ENCODE measurements around the gene PITX1. TPM values are rescaled to one million over a fixed set of nuclear protein-coding genes. Genes with fewer than 3 reads are reported as not detected.

The PITX1 gene
- total RNA-seq, 1 experiment from 2014 or later = 173 TPM

DNA sequence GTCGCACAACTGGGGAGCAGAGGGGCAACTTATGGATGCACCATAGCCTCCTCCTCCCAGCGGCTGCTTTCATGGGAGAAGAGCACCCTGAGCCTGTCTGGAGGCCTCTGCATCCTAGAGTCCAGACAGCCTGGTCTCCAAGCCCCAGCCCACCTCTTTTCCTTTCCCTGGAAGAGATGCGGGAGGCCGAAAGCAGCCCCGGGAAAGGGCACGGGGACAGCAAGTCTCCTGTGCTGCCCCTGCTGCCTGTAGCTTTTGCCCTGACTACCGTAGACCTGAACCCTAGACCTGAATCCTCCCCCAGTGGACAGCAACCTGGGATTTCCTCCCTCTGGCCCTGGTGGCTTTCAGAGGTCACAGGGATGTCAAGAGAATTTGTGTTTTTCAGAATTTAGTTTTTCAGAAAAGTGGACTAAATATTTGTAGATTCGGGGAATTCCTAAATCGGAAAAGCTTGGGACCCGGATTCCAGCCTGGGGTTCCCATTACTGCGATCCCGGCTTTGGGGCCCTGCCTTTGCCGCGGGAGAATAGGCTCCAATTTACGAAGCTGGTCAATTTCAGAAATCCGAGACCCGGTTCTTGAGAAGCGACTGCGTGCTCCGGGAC lies 4.3 kb upstream of the PITX1 start:
- DNase-seq = no peak
- Histone ChIP-seq H3K9me2 (replicated peaks; ENCODE audit: insufficient read depth, low read length) (no peaks in the 10 kb centered on the region), H3K79me2 (ENCODE audit: low read length) (peaks cover 16% of the 10 kb centered on the region), H3K9me3 (ENCODE audit: low read length) (no peaks in the 10 kb centered on the region), H3K4me1 (ENCODE audit: low read length) (peaks cover 59% of the 10 kb centered on the region), H3K36me3 (ENCODE audit: insufficient read depth, low read length) (peaks cover 4% of the 10 kb centered on the region), H3K4me3 (ENCODE audit: low read length) (no peak overlapping the region), H4K20me1 (ENCODE audit: insufficient read depth, low read depth, low read length) (no peaks in the 10 kb centered on the region), H3K27ac (ENCODE audit: low read length) (no peak overlapping the region), H3K9ac (ENCODE audit: low read length) (no peak overlapping the region), H2AFZ (ENCODE audit: low read length) (no peak overlapping the region), H3K4me2 (ENCODE audit: low read depth, low read length, poor library complexity, severe bottlenecking) (no peak overlapping the region), H3K27me3 (ENCODE audit: low read length) (no peaks in the 10 kb centered on the region)

DNA sequence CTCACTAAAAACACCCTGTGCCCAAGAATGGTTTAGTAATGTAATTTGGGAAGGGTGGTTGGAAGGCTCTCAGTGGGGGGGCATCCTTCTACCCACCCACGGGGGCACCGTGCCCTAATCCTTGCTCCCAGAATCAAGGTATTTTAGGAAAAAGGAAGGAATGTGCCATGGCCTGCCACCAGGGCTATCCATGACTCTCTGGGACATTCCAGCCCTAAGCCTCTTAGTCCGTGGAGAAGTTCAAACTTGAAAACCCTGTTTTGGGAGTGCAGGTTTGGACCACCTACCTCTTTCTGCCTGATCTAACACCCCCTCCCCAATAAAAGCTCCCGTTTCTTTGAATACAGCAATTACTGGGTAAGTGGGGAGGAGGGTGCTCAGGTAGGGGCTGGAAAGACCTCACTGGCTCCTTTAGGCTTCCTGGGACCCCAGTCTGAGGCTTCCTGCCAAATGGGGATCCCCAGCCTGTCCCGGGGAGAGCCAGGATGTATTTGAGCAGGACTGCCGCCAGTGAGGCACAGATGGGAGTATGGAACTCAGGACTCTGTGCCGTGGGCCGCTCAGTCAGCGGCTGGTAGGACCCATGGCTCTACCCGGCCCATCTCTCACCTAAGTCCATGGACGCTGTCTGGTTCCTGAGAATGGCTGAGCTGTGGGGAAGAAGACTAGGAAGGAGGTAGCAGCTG lies 3.6 kb upstream of the PITX1 start:
- Histone ChIP-seq H3K9ac (ENCODE audit: low read length) (peak overlapping the region; percentile 97), H3K4me2 (ENCODE audit: low read depth, low read length, poor library complexity, severe bottlenecking) (no peak overlapping the region), H2AFZ (ENCODE audit: low read length) (no peak overlapping the region), H3K27ac (ENCODE audit: low read length) (peak overlapping the region; percentile 99), H3K4me1 (ENCODE audit: low read length) (peaks cover 53% of the 10 kb centered on the region), H3K27me3 (ENCODE audit: low read length) (no peaks in the 10 kb centered on the region), H4K20me1 (ENCODE audit: insufficient read depth, low read depth, low read length) (no peaks in the 10 kb centered on the region), H3K36me3 (ENCODE audit: insufficient read depth, low read length) (peaks cover 8% of the 10 kb centered on the region), H3K4me3 (ENCODE audit: low read length) (no peak overlapping the region), H3K9me3 (ENCODE audit: low read length) (no peaks in the 10 kb centered on the region), H3K9me2 (replicated peaks; ENCODE audit: insufficient read depth, low read length) (no peaks in the 10 kb centered on the region), H3K79me2 (ENCODE audit: low read length) (peaks cover 23% of the 10 kb centered on the region)
- no peak for DNase-seq

DNA sequence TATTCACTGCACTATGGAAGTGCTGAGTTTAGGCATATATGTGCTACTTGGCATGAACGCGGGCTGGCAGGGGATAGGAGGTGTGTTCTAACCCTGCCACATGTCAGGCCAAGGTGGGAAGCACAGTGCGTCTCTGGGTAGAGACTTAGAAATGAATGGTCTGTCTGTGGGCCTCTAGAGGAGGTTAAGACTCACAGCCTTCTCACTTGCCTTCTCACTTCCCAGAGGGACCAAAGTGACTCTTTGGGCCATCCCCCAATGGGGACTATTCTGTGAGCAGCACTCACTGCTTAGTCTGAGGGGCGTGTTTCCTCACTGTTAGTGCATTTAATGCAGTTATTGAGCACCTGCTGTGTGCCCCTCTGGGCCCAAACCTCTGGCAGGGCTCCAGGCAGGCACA lies 2.4 kb upstream of the PITX1 start:
- Histone ChIP-seq H3K79me2 (ENCODE audit: low read length) (peaks cover 36% of the 10 kb centered on the region), H3K27me3 (ENCODE audit: low read length) (no peaks in the 10 kb centered on the region), H3K9ac (ENCODE audit: low read length) (peak overlapping the region; percentile 97), H4K20me1 (ENCODE audit: insufficient read depth, low read depth, low read length) (peaks cover 8% of the 10 kb centered on the region), H3K4me2 (ENCODE audit: low read depth, low read length, poor library complexity, severe bottlenecking) (peak overlapping the region; percentile 98), H3K9me2 (replicated peaks; ENCODE audit: insufficient read depth, low read length) (no peaks in the 10 kb centered on the region), H2AFZ (ENCODE audit: low read length) (no peak overlapping the region), H3K4me3 (ENCODE audit: low read length) (peak overlapping the region; percentile 20; the same call in 1 of the 2 replicates), H3K36me3 (ENCODE audit: insufficient read depth, low read length) (peaks cover 20% of the 10 kb centered on the region), H3K27ac (ENCODE audit: low read length) (peak overlapping the region; percentile 99), H3K4me1 (ENCODE audit: low read length) (peaks cover 48% of the 10 kb centered on the region), H3K9me3 (ENCODE audit: low read length) (no peaks in the 10 kb centered on the region)
- peak; percentile 82 for DNase-seq

DNA sequence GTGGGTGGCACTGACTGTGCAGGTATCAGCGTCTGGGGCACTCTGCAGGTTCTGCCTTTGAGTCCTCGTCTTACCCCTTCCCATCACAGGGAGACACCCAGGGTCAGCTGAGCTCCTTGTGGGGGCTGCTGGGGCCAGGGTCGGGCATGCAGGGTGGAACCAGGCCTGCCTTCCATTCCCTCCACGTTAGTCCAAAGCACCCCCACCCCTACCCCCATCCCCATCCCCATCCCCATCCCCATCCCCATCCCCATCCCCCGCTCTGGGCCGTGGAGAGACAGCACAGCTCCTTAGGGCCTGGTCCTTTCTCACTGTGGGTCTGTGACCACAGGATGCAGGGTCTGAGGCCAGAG lies 1.6 kb upstream of the PITX1 start:
- peaks cover 51% of the 10 kb centered on the region for H3K4me1 ChIP-seq (ENCODE audit: low read length)
- H3K27me3 ChIP-seq (ENCODE audit: low read length) = no peaks in the 10 kb centered on the region
- peak overlapping the region; percentile 98 for H3K4me2 ChIP-seq (ENCODE audit: low read depth, low read length, poor library complexity, severe bottlenecking)
- no peak overlapping the region for H2AFZ ChIP-seq (ENCODE audit: low read length)
- peak overlapping the region; percentile 99 for H3K27ac ChIP-seq (ENCODE audit: low read length)
- H3K79me2 ChIP-seq (ENCODE audit: low read length) = peaks cover 43% of the 10 kb centered on the region
- H3K36me3 ChIP-seq (ENCODE audit: insufficient read depth, low read length) = peaks cover 27% of the 10 kb centered on the region
- DNase-seq = no peak
- peaks cover 15% of the 10 kb centered on the region for H4K20me1 ChIP-seq (ENCODE audit: insufficient read depth, low read depth, low read length)
- H3K9me3 ChIP-seq (ENCODE audit: low read length) = no peaks in the 10 kb centered on the region
- H3K9me2 ChIP-seq (replicated peaks; ENCODE audit: insufficient read depth, low read length) = no peaks in the 10 kb centered on the region
- peak overlapping the region; percentile 97 for H3K9ac ChIP-seq (ENCODE audit: low read length)
- peak overlapping the region; percentile 65 for H3K4me3 ChIP-seq (ENCODE audit: low read length)

DNA sequence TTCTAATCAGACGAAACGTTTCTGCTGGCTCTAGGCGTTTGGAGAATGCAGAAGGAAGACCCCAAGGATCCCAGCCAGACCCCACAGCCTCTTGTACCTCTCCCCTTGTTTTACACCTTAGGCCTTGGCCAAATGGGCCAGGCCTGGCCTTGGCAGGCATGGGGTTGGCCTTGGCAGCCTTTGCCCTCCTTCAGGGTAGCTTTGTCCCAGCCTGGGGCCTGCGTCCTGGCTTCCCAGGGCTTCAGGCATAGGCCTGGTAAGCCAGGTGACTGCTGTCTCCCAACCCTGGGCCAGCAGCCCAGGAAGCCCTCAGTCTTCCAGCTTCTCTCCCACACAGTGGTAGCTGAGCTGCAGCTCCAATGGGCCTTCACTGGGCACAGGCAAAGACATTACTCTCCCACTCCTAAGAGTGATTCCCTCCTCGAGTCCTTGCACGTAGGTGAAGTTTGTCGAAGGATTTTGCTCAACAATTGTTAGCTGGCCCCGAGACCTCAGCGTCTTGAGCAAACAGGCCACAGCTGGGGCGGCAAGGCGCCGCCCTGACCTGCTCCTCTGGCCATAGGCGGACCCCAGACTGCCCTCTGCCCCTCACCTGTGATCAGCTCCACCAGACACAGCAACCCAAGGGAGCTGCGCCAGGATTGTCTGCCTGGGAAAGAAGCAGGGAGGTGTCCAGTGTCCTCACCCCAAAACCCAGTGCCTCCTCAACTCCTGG lies 1.1 kb upstream of the PITX1 start:
- Histone ChIP-seq H3K9me3 (ENCODE audit: low read length) (no peaks in the 10 kb centered on the region), H3K4me3 (ENCODE audit: low read length) (peak overlapping the region; percentile 65), H3K9ac (ENCODE audit: low read length) (peak overlapping the region; percentile 97), H3K4me1 (ENCODE audit: low read length) (peaks cover 56% of the 10 kb centered on the region), H4K20me1 (ENCODE audit: insufficient read depth, low read depth, low read length) (peaks cover 21% of the 10 kb centered on the region), H3K79me2 (ENCODE audit: low read length) (peaks cover 48% of the 10 kb centered on the region), H3K9me2 (replicated peaks; ENCODE audit: insufficient read depth, low read length) (no peaks in the 10 kb centered on the region), H3K27me3 (ENCODE audit: low read length) (no peaks in the 10 kb centered on the region), H3K27ac (ENCODE audit: low read length) (peak overlapping the region; percentile 99), H3K4me2 (ENCODE audit: low read depth, low read length, poor library complexity, severe bottlenecking) (peak overlapping the region; percentile 98), H3K36me3 (ENCODE audit: insufficient read depth, low read length) (peaks cover 32% of the 10 kb centered on the region), H2AFZ (ENCODE audit: low read length) (no peak overlapping the region)
- DNase-seq = no peak

DNA sequence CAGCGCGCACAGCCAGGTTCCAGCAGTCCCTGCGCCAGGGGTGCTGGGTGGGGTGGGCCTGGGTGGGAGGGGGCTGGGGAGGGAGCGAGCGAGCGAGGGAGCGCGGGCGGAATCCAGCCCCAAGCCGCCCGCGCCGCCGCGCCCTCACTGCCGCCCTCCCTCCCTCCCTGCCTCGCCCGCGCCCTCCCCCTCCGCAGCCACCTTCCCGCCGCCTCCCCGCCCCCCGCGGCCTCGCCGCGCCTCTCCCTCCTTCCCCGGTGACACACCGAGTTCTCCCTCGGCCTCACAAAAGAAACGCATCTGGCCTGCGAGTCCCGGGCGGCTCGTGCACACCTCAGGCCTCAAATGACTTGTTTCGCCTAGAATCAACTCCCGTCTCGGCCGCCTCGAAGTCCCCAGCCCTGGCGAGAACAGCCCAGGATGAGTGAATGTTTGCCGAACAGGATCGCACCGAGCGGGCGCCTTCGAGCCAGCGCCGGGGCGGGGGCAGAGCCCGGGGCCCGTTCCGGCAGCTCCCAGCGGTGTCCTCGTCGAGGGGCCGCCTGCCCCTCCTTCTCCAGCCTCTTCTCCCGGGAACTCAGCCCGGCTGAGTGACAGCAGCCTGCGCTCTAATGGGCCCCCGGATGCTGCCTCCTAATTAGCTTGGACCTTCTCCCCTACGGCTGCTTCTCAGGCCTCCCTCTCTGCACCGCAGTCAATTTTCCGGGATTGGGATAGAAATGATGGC lies 371 bp upstream of the PITX1 start:
- Histone ChIP-seq H3K36me3 (ENCODE audit: insufficient read depth, low read length) (peaks cover 39% of the 10 kb centered on the region), H3K27ac (ENCODE audit: low read length) (peak overlapping the region; percentile 99), H3K4me2 (ENCODE audit: low read depth, low read length, poor library complexity, severe bottlenecking) (peak overlapping the region; percentile 98), H3K4me3 (ENCODE audit: low read length) (peak overlapping the region; percentile 90), H2AFZ (ENCODE audit: low read length) (no peak overlapping the region), H3K4me1 (ENCODE audit: low read length) (peaks cover 62% of the 10 kb centered on the region), H3K9me3 (ENCODE audit: low read length) (no peaks in the 10 kb centered on the region), H3K27me3 (ENCODE audit: low read length) (no peaks in the 10 kb centered on the region), H3K79me2 (ENCODE audit: low read length) (peaks cover 54% of the 10 kb centered on the region), H3K9ac (ENCODE audit: low read length) (peak overlapping the region; percentile 98), H4K20me1 (ENCODE audit: insufficient read depth, low read depth, low read length) (peaks cover 28% of the 10 kb centered on the region), H3K9me2 (replicated peaks; ENCODE audit: insufficient read depth, low read length) (no peaks in the 10 kb centered on the region)
- peak; percentile 96 for DNase-seq

DNA sequence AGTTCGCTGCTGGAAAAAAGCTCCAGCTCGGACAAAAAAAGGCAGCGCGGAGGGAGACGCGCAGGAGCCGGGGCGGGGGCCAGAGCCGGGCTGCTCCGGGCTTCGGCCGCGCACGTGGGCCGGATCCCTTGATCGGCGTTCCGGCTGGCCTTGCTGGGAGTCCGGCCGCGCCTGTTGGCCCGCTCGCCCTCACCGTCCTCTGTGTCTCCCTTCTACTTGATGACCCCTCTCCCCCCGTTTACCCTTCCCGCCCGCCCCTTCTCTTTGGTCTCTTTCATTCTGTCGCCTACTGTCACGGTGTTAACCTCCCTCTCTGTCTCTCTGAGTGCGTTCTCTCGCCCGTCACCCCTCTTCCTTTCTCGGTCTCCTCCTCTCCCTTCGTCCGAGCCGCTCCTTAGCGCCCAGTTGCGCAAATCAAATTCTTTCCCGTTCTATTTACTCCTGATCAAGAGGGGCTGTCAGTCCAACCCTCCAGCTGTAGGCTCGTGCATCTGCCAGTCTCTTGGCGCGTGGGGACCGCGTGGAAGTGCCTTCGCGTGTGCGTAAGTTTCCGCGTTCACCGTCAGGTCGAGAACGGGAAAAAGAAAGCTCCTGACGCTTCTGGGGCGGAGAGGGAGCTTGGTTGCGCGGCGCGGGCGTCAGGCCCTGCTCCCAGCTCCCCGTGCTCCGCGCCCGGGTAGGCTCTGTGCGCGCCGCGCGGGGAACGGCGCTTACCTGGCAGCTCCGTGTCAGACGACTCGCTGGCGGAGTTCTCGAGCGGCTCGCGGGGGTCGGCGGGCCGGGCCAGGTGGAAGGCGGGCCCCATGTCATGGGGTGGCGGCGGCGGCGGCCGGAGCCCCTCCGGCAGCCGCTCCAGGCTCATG lies 798 bp downstream of the PITX1 start:
- peak; percentile 70 for DNase-seq
- no peak overlapping the region for H2AFZ ChIP-seq (ENCODE audit: low read length)
- H3K4me3 ChIP-seq (ENCODE audit: low read length) = peak overlapping the region; percentile 90
- H3K4me1 ChIP-seq (ENCODE audit: low read length) = peaks cover 65% of the 10 kb centered on the region
- peak overlapping the region; percentile 98 for H3K9ac ChIP-seq (ENCODE audit: low read length)
- no peaks in the 10 kb centered on the region for H3K27me3 ChIP-seq (ENCODE audit: low read length)
- H3K79me2 ChIP-seq (ENCODE audit: low read length) = peaks cover 56% of the 10 kb centered on the region
- peak overlapping the region; percentile 97 for H3K27ac ChIP-seq (ENCODE audit: low read length)
- peaks cover 46% of the 10 kb centered on the region for H3K36me3 ChIP-seq (ENCODE audit: insufficient read depth, low read length)
- H3K4me2 ChIP-seq (ENCODE audit: low read depth, low read length, poor library complexity, severe bottlenecking) = peak overlapping the region; percentile 76
- no peaks in the 10 kb centered on the region for H3K9me3 ChIP-seq (ENCODE audit: low read length)
- H4K20me1 ChIP-seq (ENCODE audit: insufficient read depth, low read depth, low read length) = peaks cover 36% of the 10 kb centered on the region
- H3K9me2 ChIP-seq (replicated peaks; ENCODE audit: insufficient read depth, low read length) = no peaks in the 10 kb centered on the region
